Measurements from ENCODE around the gene IGFN1. TPM values are rescaled to one million over a fixed set of nuclear protein-coding genes. Genes with fewer than 3 reads are reported as not detected.

IGFN1 gene
- total RNA-seq, 1 donor: under 0.01 TPM

DNA sequence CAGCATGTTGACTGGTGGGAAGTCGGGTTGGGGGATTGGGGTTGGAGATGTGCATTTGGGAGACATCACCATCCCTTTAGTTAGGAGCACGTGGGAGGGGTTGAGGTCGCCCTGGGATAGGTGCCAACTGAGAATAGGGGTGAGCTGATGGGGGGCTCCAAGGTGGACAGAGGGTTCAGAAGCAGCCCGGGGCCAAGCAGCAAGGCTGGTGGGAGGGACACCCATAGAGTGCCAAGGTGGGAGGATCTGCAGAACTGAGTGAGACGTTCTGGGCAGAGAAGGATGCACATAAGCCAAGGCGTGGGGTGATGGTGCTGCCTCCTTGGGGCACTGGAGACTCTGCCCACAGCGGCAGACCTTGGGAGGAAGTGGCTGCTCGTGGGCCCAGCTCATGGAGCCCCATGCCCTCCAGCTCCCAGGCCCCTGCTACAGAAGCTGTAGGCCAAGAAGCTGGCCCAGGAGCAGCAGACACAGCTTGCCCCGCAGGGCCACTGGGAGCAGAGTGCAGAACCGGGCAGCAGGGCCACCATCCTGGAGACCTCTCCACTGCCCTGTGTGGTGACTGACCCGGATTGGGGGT is 61.3 kb downstream of the IGFN1 start:
- Histone ChIP-seq H3K9me3 (ENCODE audit: low read depth, low read length) (no peaks in the 10 kb centered on the region), H3K4me3 (ENCODE audit: insufficient read depth, low read length) (no peak overlapping the region), H3K4me2 (ENCODE audit: insufficient read depth, low read length) (no peak overlapping the region), H3K27ac (ENCODE audit: low read depth, low read length) (no peak overlapping the region), H3K27me3 (ENCODE audit: insufficient read depth, low read length) (peaks cover 14% of the 10 kb centered on the region), H3K36me3 (ENCODE audit: insufficient read depth, low read length) (no peaks in the 10 kb centered on the region), H2AFZ (ENCODE audit: low read length) (no peak overlapping the region), H4K20me1 (ENCODE audit: insufficient read depth, low read length) (no peaks in the 10 kb centered on the region), H3K4me1 (ENCODE audit: insufficient read depth, low read length) (no peaks in the 10 kb centered on the region), H3K79me2 (ENCODE audit: insufficient read depth, low read length) (no peaks in the 10 kb centered on the region)
- no peak for DNase-seq (ENCODE audit: insufficient read length, low spot score, missing footprints)
- TF ChIP-seq, protein P1, sequence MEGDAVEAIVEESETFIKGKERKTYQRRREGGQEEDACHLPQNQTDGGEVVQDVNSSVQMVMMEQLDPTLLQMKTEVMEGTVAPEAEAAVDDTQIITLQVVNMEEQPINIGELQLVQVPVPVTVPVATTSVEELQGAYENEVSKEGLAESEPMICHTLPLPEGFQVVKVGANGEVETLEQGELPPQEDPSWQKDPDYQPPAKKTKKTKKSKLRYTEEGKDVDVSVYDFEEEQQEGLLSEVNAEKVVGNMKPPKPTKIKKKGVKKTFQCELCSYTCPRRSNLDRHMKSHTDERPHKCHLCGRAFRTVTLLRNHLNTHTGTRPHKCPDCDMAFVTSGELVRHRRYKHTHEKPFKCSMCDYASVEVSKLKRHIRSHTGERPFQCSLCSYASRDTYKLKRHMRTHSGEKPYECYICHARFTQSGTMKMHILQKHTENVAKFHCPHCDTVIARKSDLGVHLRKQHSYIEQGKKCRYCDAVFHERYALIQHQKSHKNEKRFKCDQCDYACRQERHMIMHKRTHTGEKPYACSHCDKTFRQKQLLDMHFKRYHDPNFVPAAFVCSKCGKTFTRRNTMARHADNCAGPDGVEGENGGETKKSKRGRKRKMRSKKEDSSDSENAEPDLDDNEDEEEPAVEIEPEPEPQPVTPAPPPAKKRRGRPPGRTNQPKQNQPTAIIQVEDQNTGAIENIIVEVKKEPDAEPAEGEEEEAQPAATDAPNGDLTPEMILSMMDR (IDR thresholded peaks at IDR 0.05; ENCODE audit: extremely low read depth, low read depth, low read length): no peak

DNA sequence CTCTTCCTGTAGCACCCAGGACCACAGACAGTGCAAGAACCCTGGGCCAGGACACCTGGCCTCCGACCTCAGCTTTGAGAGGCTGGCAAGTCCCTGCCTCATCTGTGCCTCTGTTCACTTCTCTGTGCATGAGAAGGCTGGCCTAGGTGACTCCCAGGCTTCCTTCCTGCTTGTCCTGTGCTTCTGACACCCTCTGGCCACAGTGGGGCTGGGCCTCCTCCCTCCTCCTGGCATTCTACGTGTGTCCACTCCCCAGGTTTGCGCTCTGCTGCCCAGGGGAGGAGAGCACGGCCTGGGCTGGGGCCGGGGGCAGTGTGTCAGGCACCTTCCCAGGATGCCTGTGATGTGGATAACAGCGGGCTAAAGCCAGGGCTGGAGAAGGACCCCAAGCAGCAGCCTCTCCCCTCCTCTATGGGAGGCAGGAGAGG is 62.3 kb downstream of the IGFN1 start:
- Histone ChIP-seq H3K27me3 (ENCODE audit: insufficient read depth, low read length) (peaks cover 8% of the 10 kb centered on the region), H3K27ac (ENCODE audit: low read depth, low read length) (no peak overlapping the region), H4K20me1 (ENCODE audit: insufficient read depth, low read length) (no peaks in the 10 kb centered on the region), H3K4me3 (ENCODE audit: insufficient read depth, low read length) (no peak overlapping the region), H3K79me2 (ENCODE audit: insufficient read depth, low read length) (no peaks in the 10 kb centered on the region), H3K9me3 (ENCODE audit: low read depth, low read length) (no peaks in the 10 kb centered on the region), H3K4me2 (ENCODE audit: insufficient read depth, low read length) (no peak overlapping the region), H3K4me1 (ENCODE audit: insufficient read depth, low read length) (no peaks in the 10 kb centered on the region), H2AFZ (ENCODE audit: low read length) (no peak overlapping the region), H3K36me3 (ENCODE audit: insufficient read depth, low read length) (no peaks in the 10 kb centered on the region)
- no peak for DNase-seq (ENCODE audit: insufficient read length, low spot score, missing footprints)
- TF ChIP-seq, protein P1 (IDR thresholded peaks at IDR 0.05; ENCODE audit: extremely low read depth, low read depth, low read length): no peak

DNA sequence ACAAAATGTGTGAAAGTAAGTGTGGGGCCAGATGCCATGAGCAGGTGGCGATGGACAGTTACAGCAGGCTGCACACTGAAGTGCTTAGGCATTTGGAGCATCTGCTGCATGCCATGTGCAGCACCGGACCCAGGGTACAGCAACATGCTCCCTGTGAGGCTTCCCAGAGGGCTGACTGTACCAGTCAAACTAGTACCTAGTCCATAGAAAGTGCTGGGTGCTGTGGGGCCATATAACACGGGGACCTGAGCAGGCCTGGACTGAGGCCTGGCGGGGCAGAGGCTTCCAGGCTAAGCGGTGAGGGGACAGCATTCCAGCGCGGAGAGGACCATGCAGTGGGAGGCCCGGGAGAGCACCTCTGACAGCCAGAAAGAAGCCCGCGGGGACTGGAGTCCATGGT is 62.8 kb downstream of the IGFN1 start:
- DNase-seq (ENCODE audit: insufficient read length, low spot score, missing footprints): no peak

DNA sequence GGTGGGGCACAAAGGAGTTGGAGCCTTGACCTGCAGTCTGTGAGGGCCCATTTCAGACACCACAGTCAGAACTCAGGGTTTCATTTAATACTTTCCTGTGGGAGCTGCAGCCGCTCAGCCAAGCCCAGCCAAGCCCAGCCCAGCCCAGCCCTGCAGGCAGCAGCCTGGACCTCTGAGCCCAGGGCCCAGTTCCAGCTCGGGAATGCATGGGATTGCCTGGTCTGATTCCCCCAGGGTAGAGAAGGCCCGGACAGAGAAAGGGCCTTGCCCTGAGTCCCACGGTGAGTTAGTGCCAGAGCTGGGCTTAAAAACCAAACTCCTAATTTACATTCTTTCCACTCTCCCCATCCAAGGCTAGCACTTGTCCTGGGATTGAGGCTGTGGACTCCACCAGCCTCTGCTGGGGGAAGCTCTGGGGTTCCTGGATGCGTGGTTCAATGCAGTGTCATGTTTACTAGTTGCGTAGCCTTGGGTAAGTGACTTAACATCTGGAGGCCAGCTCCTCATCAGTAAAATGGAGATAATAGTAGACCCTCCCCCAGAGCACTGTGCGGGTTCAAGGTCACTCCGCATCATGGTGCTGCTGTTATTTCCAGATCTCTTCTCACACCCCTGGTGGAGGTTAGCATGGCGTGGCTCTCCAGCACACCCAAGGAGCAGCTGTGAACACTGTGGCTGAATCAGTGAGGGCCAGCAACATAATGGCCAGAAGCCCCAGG is 63.4 kb downstream of the IGFN1 start:
- Histone ChIP-seq H3K4me3 (ENCODE audit: insufficient read depth, low read length) (no peak overlapping the region), H2AFZ (ENCODE audit: low read length) (no peak overlapping the region), H3K79me2 (ENCODE audit: insufficient read depth, low read length) (no peaks in the 10 kb centered on the region), H3K4me2 (ENCODE audit: insufficient read depth, low read length) (no peak overlapping the region), H4K20me1 (ENCODE audit: insufficient read depth, low read length) (no peaks in the 10 kb centered on the region), H3K27ac (ENCODE audit: low read depth, low read length) (no peak overlapping the region), H3K4me1 (ENCODE audit: insufficient read depth, low read length) (no peaks in the 10 kb centered on the region), H3K9me3 (ENCODE audit: low read depth, low read length) (no peaks in the 10 kb centered on the region), H3K27me3 (ENCODE audit: insufficient read depth, low read length) (no peaks in the 10 kb centered on the region), H3K36me3 (ENCODE audit: insufficient read depth, low read length) (no peaks in the 10 kb centered on the region)
- TF ChIP-seq, protein P1 (IDR thresholded peaks at IDR 0.05; ENCODE audit: extremely low read depth, low read depth, low read length): no peak
- no peak for DNase-seq (ENCODE audit: insufficient read length, low spot score, missing footprints)

More for the DNA sequence above, 62.8 kb downstream of the IGFN1 start:
- Histone ChIP-seq H3K4me3 (ENCODE audit: insufficient read depth, low read length) (no peak overlapping the region), H3K4me2 (ENCODE audit: insufficient read depth, low read length) (no peak overlapping the region), H3K27ac (ENCODE audit: low read depth, low read length) (no peak overlapping the region), H2AFZ (ENCODE audit: low read length) (no peak overlapping the region), H3K27me3 (ENCODE audit: insufficient read depth, low read length) (peaks cover 5% of the 10 kb centered on the region), H3K9me3 (ENCODE audit: low read depth, low read length) (no peaks in the 10 kb centered on the region), H3K36me3 (ENCODE audit: insufficient read depth, low read length) (no peaks in the 10 kb centered on the region), H3K4me1 (ENCODE audit: insufficient read depth, low read length) (no peaks in the 10 kb centered on the region), H3K79me2 (ENCODE audit: insufficient read depth, low read length) (no peaks in the 10 kb centered on the region), H4K20me1 (ENCODE audit: insufficient read depth, low read length) (no peaks in the 10 kb centered on the region)
- TF ChIP-seq, protein P1 (IDR thresholded peaks at IDR 0.05; ENCODE audit: extremely low read depth, low read depth, low read length): no peak

Measured in osteoblast (primary cell).